Medulla oblongata (tissue), 1 donor: ENCODE data around the gene FOXF1.

Experiments
- DNase-seq: peaks from one replicate; pipeline ENCODE4 v3.0.0-alpha.2; 2015; ENCODE audit errors: extremely low spot score

The FOXF1 gene

DNA sequence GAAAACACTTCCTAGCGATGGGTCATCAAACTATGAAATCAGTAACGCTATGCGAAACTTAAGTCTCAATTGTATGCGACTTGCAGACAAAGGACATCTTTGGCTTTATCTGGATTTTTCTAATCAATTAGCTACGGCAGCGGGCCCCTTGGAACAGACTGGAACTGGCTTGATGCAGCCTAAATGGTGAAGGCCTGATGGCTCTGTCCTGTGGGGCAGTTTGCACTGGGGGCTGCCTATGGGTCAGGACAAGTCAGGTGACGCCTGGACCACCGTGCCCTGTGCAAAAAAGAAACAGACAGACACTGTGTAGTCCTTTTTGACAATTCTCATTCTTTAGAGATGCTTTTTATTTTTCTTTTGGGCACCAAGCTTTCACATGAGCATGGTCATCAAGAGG lies 22.7 kb downstream of the FOXF1 start:
- DNase-seq: no peak

DNA sequence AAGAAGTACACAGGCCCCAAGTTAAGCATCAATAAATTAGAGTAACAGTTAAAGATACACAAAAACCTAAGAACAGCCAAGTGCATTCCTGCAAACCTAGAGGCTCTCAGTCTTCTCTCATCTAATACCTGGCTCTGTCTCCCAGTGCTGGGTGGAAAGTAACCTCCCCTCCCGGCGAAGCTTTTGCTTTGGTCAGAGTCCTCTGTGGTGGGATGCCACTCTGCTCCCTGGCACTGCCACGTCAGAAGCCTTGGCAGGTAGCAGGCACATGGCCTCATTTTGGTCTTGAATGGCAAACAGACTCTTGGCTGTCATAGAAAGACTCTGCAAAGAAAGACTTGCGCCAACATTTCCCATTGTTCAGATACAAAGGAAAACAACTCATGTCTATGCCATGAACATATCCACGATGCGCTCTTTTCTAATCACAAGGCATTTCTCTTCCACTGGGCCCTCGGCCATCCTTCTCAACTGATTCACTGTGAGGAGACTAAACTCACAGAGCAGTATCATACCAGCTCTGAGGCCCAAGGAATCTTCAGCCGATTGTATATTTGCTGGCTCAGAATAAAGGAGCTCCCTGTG lies 23.5 kb downstream of the FOXF1 start:
- DNase-seq: peak; percentile 80

DNA sequence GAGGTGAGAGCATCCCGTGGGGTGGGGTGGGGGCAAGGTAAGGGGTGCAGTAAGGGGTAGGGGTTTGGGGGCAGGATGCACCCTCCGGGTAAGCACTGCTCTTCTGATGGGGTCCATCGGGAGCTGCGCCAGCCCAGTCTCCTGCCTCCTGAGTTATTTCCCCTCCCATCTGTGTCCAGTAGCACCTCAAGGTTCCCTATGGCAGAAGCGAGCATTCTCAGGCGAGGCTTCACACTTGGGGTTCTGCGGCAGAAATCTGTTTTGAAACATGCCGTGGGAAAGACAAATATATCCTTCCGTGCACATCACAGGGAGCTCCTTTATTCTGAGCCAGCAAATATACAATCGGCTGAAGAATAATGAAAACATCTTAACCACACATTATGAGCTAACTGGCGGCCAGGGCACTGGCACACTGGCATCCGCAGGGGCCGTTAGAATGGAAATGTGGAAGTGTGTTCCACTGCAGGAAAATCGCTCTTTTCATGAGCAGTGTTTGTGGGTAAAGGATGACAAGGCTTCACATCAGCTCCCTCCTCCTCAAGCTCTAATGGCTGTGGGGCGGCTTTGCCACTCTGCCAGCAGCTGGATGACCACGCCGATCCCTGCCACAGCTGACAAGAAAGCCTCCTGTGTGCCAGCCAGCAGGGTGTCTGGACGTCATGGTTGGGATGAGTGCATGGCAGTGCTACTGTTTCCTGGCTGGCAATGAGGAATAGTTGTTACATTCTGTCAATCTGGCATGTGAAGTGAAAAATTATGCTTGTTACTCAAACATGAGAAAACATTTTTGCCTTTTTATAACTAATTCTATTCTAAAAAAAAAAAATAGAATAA lies 24.7 kb downstream of the FOXF1 start:
- DNase-seq: peak; percentile 85

DNA sequence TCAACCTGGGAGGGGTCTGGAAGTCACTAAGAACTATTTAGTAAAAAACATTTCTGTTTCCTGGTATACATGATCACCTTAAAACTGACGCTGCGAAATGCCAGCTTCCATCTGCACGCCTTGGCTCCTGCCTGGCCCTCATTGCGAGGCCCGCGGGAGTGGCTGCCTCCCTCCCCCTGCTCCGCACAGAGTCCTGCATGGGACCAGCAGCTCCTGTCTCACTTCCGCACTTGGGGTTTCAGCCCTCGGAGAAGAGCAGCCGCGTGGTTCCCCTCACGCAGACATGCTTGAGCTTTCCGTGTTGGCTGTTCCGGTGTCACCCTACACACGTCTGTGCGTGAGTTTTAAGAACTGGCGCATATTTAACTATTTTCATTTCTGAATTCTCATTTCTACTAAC lies 26.3 kb downstream of the FOXF1 start:
- no peak for DNase-seq

DNA sequence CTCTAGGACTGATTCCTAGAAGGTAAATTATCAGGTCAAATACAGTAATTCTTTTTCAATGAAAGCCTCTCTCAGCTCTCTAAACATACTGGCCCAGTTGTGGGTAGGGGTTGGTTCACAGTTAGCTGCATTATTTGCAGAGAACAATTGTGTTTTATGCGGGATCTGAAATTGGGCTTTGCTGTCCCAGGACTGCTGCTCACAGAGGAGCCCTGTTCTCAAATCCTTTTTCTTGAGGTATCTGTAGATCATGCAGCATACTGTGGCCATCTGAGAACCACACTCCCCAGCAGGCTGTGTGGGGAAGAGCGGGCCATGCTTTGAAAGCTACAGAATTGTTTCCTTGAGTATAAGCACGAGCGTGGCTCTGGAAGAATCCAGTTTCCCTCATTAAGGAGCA lies 27.2 kb downstream of the FOXF1 start:
- DNase-seq: peak; percentile 71

DNA sequence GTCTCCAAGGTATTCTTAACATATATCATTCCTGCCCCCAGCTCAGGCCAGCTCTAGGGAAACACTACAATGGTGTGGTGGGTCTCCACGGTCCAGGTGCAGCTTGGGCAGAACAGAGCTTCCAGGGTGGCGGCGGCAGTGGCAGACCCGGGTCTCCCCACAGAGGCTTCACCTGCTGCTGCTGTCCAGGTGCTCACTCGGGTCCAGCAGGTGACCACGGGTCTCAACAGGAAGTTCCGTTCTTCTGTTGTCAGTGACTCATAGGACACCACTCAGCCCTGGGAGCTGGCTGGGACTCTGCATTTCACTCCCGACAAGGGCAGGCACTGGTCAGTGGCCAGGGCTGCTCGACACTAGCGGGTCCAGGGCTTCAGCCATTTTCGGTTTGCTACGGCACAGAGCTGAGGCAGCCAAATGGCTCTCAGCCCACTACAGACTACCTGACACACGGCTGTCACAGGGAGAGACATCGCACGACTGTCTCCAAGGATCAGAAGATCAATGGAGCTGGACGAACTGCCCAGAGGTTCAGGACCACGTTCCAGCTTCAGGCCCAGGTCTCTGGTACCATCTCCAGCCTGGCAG lies 28.0 kb downstream of the FOXF1 start:
- no peak for DNase-seq

DNA sequence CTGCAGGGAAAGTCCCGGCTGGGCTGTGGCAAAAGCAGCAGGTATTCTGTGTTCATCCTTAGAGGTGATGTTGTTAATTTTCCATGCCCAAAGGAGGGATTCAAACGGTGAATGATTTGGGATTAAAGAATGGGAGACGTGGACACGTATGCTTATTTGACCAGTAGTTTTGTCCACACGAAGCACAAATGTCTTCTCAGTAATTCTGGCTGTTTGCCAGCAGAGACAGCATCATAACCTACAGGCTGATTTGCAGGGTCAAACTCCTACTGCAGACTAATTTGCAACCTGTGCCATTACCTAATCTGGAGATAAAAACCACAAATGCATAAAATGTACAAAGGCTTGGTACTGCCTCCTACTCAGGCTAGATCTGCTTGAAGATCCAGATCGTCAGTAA lies 30.6 kb downstream of the FOXF1 start:
- no peak for DNase-seq

DNA sequence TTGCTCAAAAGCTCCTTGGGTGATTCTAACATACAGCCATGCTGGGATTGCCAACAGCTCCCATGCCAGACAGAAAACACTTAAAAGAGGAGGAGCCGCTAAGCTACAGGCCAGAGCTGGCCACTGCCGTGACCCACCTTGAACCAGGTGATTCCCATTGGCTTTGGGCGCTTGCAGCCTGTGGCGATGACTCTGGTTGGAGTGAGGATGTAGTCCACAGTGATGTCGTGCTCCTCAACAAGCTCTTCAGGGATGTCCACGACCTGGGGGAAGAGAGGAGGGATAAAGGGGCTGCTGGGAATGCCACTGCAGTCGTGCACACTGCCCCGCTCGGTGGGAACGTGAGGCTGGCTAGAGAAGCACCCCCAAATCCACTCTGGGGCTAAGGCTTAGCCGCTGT lies 31.2 kb downstream of the FOXF1 start:
- DNase-seq: no peak

DNA sequence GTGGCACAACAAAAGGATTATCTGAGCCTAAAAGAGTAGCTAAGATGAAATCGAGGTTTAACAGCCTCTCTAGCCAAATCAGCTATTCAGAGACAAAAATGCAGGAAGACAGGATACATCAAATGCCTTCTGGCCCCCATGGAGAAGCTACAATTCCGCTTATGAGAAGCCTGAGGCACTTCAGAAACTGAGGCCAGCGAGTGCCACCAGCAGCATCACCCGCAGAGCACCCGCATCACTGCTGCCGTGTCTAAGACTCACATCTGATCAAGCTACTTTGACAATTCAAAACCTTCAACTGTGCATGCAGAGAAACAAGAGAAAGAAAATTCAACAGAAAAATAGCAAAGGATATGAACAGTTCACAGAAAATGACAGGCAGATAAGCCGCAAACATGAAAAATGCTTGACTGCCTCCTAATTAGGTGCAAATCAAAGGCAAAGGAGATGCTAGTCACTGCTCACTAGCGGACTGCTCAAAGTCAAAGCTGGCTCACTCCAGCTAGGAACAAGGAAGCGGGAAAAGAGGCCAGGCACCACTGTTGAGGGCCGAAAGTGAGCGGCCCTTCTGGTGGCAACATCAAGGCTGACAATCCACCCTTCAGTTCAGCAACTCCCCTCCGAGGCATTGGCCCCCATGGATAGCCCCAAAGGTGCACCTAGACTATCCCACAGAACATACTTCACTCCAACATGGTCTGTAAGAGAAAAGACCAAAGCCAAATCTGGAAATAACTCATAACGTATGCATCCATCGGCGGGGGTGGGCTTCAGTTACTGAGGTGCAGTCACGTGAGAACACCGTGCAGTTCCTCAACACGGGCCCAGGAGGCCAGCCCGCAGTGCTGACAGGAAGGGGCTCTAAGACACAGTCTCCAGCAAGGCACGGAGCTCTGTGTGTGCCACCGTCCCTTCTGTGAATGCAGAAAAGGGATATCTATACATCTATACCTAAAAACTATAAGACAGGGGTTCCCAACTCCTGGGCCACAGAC lies 32.7 kb downstream of the FOXF1 start:
- no peak for DNase-seq

DNA sequence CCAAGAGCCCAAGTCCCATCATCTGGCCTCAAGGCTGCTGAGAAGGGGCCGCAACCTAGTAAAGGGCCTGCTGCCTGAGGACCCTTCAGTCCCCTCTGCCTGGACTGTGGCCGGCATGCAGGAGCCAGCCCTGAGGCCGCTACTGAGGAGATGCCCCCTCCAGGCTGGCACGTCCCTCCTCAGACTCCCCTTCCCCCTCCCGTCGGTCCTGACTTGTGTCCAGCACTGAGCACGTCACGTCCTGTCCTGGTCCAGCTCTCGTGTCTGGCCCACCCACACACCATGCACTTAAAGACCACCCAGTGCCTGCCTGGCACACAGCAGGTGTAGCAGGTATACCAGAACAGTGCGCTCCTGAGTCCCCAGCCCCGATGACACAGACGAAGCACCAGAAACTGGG lies 35.2 kb downstream of the FOXF1 start:
- no peak for DNase-seq

DNA sequence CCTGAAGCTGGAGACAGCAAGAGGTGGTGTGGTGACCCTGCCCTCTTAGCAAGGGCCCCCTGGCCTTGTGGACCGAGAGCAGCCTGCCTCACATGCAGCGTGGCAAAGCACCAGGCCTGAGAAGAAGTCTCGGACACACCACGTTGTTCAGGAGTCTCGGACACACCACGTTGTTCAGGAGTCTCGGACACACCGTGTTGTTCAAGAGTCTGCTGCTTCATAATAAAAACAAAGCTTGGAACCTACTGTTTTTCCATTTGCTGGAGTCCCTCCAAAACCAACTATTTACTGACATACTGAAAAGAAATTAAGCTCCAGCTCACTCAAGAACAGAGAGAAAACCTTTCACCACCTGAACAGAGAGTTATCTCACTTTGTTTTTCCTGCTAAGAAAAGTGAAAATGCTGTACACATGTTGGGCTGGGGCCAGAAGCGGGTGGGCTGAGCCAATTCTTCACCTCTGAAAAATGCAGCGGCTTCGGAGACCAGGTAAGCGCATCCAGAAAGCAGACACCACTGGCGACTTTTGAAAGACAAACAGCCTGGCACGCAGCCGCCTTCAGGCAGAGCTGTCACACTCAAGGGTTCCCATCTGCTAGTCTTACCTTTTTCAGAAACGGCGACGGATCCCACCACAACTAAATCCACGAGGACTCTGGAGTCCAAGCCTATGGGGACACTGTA lies 35.8 kb downstream of the FOXF1 start:
- no peak for DNase-seq

DNA sequence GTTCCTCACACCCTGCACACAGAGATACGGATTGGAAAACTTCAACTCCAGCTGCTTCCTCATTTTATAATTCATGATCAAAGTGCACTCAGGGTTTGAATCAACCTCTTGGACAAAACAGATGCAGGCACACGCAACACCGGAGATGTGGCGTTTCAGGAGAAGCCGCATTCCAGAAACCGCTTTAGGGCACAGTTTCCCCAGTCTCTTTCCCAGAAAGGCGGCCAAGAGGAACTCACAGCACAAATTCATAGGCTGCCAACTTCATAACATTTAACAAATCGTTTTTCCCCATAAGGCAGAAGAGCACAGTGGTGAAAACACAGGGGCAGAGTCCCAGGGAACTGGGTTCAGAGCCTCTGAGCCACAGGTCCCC lies 36.3 kb downstream of the FOXF1 start:
- no peak for DNase-seq

DNA sequence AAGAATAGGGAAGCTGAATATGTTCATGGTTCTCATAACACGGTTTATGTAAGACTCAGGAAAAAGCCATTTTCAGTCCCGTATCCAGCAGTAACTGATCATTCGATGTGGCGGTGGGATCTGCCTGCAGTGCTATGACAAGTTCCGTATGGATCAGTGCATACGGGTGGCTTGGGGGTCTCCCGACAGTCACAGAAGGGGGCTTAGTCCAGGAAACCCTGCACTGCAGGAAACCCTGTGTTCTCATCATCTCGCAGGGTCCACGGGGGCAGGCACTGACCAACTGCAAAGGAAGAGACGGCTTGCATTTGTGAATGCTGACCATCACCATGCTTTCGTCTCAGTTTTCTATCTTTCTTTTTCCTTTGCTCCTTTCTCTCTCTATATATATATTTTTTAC lies 37.0 kb downstream of the FOXF1 start:
- no peak for DNase-seq

DNA sequence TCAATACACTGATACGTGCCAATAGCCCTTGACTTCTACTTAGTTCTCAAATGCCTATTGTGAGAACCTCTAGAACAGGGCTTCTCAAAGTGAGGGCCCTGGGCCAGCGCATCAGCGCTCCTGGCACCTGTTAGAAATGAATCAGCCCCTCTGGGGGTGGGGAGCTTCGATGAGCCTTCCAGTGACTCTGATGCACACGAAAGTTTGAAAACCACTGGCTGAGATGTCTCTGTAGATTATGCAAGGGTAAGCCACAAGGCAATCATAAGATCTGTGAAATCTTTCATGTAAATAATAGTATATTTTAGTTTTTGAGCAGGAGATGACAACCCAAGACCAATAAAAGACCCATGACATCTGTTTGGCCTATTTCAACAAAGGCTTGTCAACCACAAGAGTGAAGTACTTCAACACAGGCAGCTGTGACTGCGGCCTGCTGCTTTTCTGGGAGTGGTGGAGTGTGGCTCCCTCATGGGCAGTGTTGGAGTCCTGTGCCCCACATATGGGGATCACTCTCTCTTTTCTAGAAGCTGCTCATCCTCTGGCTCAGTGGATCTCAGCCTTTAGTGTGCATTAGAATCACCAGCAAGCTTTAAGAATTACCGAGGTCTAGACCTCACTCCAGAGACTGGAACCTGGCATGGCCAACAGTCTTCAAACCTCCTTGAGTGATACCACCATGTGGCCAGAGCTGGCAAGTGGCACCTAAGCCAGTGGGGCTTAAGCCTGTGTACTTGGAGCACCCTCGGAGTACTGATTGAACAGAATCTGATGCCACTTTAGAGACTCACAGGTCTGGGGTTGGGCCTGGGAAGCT lies 39.0 kb downstream of the FOXF1 start:
- no peak for DNase-seq

DNA sequence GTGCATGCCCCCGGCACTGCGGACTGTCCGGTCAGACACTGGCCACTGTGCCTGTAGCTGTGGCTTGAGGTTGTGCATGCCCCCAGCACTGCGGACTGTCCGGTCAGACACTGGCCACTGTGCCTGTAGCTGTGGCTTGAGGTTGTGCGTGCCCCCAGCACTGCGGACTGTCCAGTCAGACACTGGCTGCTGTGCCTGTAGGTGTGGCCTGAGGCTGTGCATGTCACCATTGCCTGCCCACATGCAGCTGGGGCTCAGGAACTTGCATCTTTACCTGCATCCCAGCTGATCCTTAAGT lies 39.5 kb downstream of the FOXF1 start:
- no peak for DNase-seq

DNA sequence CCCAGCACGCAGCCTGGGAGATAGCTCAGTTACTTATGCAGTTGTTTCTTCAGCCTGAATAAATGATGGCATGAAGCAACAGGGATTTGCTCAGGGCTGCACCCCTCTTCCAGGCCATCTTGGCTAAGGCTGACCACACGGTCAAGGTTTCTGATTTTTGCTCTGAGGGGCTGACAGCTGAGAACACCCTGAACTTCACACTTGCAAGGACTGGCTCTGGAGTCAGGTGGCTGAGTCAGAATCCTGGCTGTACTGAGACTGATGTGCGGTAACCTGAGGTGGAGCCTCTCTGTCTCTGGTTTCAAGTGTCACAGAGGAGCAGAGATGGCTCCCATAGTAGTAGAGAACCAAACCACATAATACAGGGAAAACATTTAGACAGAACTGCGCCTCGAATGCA lies 40.0 kb downstream of the FOXF1 start:
- DNase-seq: no peak

DNA sequence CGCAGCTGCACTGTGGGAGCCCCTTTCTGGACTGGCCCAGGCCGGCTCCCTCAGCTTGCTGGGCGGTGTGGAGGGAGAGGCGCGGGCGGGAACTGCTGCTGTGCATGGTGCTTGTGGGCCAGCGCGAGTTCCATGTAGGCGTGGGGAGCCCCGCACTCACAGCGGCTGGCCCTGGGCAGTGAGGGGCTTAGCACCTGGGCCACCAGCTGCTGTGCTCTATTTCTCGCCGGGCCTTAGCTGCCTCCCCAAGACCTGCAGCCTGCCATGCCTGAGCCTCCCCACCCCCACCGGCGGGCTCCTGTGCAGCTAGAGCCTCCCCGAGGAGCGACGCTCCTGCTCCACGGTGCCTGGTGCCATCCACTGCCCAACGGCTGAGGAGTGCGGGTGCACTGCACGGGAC lies 43.0 kb downstream of the FOXF1 start:
- no peak for DNase-seq

DNA sequence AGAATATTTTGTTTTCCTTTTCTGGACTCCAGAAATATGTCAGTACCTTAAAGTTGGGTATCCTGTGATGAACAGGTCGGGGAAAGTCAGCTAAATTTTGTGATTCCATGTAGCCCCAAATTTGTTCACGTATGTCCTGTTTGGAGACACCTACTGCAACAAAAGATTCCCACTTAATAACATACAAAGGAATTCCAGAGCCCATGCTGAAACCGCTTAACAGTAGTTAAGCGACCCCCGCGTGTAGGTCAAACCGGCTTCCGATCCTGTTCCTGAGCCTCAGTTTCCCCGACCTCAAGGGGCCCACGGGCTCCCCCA lies 44.2 kb downstream of the FOXF1 start:
- DNase-seq: no peak

DNA sequence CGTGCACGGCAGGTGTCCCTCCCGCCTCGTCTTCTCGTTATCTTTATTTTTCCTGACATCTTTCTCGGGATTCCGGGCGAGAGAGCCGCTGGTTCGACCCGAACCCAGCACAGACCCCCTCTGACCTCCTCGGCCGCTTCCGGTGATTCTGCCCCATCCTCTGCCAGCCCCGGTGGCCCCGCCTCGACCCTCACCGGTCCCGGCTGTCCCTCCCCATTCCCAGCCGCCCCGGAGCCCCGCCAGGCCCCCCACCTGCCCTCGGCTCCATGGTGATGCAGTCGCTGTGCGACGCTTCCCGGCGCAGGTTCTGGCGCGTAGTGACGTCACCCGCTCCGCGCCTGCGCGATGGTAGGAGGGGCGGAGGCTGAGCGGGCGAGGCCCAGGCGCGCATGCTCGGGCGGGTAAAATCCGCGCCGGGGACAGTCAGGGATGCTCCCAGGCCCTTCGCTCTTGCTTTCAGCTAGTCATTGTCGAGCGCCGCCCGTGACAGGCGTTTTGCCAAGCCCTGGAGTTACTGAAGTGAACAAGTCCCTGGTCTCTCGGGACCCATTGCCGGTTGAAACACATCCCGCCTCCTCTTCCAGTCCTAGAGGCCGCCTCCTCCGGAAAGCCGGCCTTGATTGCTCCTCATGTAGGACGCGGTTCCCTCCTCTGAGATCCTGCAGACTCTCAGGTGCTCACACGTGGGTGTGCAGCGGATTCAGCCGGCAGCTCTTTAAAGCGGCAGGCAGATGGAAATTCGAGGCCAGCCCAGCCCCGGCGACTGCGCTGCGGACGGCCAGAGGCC lies 44.8 kb downstream of the FOXF1 start, which contains the start of gene MTHFSD:
Gene MTHFSD, minus strand, starts transcription at position 319 of the 787 bp plus-strand sequence. Its CDS starts 51 bp downstream, at position 268.
- DNase-seq: peak; percentile 92

DNA sequence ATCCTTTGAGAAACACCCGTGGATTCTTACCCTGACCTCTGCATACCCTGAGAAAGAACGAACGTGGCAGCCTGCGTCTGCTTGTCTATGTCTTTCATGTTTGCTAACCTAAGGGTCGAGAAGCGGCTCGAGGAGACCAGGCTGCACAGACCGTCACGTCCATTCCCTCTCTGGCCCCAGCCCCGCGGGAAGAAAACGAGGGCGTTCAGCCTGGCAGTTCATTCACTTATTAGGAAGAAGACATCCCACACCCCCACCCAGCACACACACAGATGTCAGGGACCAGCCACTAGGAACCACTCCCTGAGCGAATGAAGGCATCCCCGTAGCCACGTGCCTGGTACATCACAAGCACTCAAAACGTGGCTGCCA lies 45.4 kb downstream of the FOXF1 start:
- no peak for DNase-seq
